ENCODE data around the gene ASNS. TPM values are rescaled to one million over a fixed set of nuclear protein-coding genes. Genes with fewer than 3 reads are reported as not detected.

The ASNS gene
- total and polyA plus RNA-seq, 4 experiments from 2014 or later: 23.0 to 37.9 (median 34.5) TPM

Other genes starting within 250 kb of the ASNS start
- not detected for gene TAC1, start 140.3 kb downstream of the ASNS start, total RNA-seq
- gene TAC1, start 140.3 kb downstream of the ASNS start, polyA plus RNA-seq: not detected
- gene OCM2, start 117.8 kb upstream of the ASNS start, total RNA-seq: not detected
- not detected for gene OCM2, start 117.8 kb upstream of the ASNS start, polyA plus RNA-seq
- gene LMTK2, start 234.5 kb upstream of the ASNS start, total RNA-seq: 10 to 100 TPM; 23.1 to 26.6 TPM
- 1 to 10 TPM in 1 of 2 donors, under 1 TPM in 1; 0.76 to 4.2 TPM for gene LMTK2, start 234.5 kb upstream of the ASNS start, polyA plus RNA-seq

All from CD4-positive, alpha-beta memory T cell (primary cell).